Measurements from ENCODE around the gene TTC8.

- TF ChIP-seq POLR2AphosphoS5 (IDR thresholded peaks at IDR 0.05) (no peak), EP300 (IDR thresholded peaks at IDR 0.05) (no peak)
- TF ChIP-seq, protein P1, sequence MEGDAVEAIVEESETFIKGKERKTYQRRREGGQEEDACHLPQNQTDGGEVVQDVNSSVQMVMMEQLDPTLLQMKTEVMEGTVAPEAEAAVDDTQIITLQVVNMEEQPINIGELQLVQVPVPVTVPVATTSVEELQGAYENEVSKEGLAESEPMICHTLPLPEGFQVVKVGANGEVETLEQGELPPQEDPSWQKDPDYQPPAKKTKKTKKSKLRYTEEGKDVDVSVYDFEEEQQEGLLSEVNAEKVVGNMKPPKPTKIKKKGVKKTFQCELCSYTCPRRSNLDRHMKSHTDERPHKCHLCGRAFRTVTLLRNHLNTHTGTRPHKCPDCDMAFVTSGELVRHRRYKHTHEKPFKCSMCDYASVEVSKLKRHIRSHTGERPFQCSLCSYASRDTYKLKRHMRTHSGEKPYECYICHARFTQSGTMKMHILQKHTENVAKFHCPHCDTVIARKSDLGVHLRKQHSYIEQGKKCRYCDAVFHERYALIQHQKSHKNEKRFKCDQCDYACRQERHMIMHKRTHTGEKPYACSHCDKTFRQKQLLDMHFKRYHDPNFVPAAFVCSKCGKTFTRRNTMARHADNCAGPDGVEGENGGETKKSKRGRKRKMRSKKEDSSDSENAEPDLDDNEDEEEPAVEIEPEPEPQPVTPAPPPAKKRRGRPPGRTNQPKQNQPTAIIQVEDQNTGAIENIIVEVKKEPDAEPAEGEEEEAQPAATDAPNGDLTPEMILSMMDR (IDR thresholded peaks at IDR 0.05), result no peak
Observed at GRCh38 chr14:88844980-88845491, 20.6 kb downstream of the TTC8 start.
